NCI-H82 treated with DMSO at 0.1 percent for 48 hours (cell line): ENCODE results near the gene DBNL.

Experiments
- DNase-seq: peaks from one replicate; lab custom pipeline; 2025; ENCODE audit not compliant: unreplicated experiment; lab: John Stamatoyannopoulos, UW

DBNL gene

DNA sequence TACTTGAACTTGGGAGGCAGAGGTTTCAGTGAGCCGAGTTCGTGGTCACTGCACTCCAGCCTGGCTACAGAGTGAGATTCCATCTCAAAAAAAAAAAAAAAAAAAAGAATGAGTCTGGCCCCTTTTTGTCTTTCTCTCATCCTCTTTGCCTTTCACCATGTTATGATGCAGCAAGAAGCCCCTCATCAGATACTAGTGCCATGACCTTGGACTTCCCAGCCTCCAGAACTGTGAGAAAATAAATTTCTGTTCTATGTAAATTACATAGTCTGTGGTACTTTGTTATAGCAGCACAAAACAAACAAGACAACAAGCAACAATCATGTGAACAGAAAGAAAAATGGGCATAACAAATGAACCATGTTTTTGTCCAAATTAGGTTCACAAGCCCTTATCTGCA is 2.3 kb upstream of the DBNL start:
- DNase-seq: no peak

DNA sequence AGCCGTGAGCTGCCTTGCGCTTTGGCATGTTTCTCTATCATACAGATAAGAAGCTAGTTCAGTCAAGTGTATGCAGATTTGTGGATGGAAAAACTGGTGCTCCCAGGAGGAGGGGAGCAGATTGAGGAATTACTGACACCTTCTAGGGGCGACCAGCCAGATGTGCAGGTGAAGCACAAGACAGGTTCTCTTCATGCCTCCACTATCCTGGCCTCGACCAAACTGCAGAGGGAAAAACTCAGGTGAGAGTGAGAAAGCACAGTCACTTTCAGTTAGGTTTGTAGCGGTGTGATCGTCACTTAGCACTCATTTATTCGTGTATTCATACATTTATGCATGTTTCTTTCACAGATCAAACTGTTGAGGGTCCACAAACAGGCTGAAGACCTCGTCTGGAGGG is 600 bp upstream of the DBNL start:
- DNase-seq: no peak

GRCh38 chr7:44045226-44046014 is 918 bp downstream of the DBNL start:
- no peak for DNase-seq

DNA sequence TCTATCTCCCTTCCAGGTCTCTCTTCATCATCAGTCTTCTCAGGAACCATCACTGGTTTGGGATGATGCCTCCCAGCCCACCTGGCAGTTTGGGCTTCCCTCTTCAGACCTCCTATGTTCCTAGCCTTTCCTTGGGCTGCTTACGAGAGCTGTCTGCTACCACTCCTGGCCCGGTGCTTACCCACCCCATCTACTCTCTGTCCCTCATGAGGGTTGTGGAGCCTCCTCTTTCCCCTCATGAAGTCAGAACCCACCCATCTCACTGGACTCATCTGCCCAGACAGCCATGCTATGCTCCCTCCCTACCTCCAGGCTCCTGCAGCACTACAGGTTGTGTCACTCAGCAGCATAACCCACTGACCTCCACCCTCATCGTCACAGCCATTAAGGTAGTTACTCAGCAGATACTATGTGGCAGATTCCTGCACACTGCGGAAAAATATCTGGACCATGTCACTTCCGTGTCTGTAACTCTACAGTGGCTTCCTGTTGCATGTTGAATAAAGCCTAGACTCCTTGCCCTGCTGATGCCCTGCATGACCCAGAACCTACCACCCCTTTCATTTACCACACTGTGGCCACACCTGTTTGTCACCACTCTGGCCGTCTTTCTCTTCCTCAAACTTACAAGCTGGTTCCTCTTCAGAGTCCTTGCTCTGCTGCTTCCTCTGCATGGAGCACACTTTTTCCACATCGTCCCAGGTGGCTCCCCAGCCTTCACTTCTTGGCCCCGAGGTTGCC is 2.0 kb downstream of the DBNL start:
- no peak for DNase-seq

DNA sequence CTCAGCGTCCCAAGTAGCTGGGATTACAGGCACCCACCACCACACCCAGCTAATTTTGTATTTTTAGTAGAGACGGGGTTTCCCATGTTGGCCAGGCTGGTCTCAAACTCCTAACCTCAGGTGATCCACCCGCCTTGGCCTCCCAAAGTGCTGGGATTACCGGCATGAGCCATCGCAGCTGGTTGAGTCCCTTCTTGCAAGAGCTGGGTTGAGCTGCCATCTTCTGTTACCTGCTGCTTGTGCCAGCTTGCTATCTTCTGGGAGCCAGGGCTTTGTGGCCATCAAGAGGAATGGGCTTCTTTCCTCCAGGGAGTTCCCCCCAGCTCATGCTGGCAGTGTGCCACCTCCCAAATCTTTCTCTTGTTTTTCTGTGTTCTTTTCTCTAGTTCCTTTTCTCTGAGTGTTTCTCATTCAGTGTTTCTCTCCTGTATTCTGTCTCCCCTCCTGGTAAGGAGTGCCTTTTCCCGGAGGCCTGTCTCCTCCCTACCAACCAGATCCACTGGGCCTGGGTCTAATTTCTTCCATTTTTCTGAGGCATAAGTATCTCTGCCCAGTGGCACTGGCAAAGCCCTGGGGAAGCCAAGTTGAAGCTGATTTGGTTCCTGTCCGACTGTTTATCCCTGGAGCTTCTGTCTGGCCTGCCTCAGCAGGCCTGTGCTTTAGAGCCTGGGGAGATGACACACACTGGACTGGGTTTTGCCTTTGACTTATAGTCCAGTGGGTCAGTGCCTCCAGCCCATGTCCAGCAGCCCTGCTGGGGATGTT is 3.7 kb downstream of the DBNL start:
- no peak for DNase-seq

- no peak for DNase-seq
These were observed 5.8 kb downstream of the DBNL start for GRCh38 chr7:44050121-44050914.

GRCh38 chr7:44050915-44051560 is 6.5 kb downstream of the DBNL start:
- DNase-seq: no peak

GRCh38 chr7:44051611-44052220 is 7.2 kb downstream of the DBNL start:
- no peak for DNase-seq

GRCh38 chr7:44052771-44053365 is 8.4 kb downstream of the DBNL start:
- no peak for DNase-seq

- no peak for DNase-seq
These were observed 12.2 kb downstream of the DBNL start for GRCh38 chr7:44056681-44057080.

DNA sequence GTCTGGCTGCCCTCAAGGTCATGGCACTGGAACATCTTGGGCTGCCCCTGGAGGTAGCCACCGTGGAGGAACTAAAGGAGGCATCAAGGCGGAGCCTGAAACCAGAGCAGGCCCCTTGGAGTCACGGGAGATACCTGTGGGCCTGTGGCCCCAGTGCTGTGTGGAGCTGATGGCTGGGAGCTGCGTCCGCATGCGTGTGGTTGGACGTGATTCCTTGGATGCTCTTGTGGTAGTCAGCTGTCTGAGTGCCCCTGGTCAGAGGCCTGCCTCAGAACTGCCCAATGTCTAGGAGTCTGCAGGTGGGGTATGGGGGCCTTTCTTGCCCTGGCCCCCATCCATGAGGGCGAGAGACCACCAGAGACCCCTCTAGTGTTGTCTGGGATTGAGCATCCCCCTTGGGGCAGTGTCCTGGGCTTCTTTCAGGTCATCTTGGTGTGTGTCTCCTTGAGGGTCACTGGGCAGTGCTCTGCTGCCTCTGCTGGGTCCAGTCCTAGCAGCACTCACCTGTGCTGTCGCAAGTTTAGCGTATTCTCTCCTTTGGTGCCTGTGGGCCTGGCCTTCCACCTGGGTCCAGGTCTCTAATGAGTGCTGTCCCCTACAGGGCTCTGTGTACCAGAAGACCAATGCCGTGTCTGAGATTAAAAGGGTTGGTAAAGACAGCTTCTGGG is 12.8 kb downstream of the DBNL start:
- no peak for DNase-seq

DNA sequence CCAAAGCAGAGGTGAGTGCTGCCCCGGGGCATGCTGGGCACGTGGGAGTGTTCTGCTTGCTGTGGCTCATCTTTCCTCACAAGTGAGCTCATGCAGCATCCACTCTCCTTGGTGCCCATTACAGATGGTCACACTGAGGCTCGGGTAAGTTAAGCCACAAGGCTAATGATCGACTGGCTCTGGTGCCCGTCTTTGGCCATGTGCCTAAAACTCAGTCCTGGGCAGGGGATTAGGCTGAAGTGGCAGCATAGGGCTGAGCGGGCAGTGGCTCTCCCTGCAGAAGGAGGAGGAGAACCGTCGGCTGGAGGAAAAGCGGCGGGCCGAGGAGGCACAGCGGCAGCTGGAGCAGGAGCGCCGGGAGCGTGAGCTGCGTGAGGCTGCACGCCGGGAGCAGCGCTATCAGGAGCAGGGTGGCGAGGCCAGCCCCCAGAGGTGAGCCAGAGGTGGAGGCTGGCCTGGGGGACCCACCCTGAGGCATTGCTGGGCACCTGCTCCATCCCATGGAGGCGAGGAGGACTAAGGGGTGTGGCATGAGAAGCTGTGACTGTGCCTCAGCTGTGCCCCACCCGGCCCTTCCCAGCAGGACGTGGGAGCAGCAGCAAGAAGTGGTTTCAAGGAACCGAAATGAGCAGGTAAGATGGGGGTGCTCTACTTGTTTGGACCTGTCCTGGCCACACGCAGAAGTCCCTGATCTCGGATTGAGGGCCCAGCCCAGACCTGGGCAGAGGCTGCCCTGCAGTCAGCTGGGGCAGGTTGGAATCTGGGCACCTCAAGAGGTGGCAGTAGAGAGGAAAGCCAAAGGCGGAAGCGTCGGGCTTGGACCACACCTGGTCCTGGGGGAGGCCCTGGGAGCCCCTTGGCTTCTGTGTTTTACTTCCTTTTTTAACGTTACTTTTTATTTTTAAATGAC is 13.6 kb downstream of the DBNL start:
- no peak for DNase-seq

DNA sequence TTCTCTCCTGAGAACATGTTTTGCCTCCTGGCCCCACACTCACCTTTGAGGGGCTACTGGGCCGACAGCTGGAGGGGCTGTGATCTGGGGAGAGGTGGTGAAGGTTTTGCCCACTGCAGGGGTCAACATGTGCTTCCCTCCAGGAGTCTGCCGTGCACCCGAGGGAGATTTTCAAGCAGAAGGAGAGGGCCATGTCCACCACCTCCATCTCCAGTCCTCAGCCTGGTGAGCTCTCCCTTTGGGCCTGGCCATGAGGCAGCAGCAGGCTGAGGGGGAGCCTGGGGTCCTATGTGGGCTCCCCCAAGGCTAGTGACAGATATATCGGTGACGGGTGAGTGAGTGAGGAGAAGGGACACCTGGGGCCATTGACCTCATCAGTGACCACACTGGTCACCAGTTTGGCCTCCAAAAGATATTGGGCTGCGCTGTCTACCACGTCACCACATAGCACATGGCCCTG is 14.3 kb downstream of the DBNL start:
- no peak for DNase-seq

- no peak for DNase-seq
These were observed 15.0 kb downstream of the DBNL start for GRCh38 chr7:44059219-44060090.

DNA sequence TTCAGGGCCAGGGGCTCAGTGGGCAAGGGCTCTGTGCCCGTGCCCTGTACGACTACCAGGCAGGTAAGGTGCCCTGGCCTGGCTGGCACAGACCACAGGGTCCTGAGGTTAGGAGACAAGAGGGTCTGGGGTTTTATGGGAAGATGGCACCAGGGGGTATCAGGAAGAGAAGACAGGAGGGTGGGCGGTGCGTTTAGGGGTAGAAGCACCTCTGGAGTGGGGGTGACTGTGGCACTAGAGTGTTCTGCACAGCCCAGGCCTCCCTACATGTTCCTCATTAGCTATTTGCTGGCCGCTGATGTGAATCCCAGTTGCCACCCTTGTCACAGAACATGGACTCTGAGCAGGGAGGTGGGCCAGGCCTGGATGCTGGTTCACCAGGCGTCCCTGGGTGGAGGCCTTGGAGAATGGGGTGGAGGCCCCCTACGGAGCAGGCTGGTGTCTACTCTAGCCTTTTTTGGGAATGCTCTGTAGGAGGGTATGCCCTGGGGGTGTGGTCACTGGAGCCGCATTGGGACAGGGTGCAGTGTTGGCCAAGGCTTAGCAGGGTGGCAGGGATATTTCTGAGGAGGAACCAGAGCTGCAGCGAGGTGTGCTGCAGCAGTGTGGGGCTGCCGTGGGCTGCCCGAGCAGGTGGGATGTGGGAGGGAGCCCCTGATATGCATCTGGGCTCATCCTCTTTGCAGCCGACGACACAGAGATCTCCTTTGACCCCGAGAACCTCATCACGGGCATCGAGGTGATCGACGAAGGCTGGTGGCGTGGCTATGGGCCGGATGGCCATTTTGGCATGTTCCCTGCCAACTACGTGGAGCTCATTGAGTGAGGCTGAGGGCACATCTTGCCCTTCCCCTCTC is 15.8 kb downstream of the DBNL start:
- DNase-seq: no peak
